B cell (primary cell): Measurements from ENCODE around the gene CMTM5.

Source experiments
- EZH2 ChIP-seq: IDR thresholded peaks from 2 replicates; pipeline ENCODE4 v1.6.1; 2012; ENCODE audit warnings: borderline replicate concordance, low read depth, mild to moderate bottlenecking, moderate library complexity, low read length; ENCODE audit not compliant: insufficient read depth, poor library complexity, severe bottlenecking
- TF ChIP-seq, protein P1 (sequence below): fragments of 200-600 bp; IDR thresholded peaks from one replicate; pipeline ENCODE4 v1.8.0; 2022; ENCODE audit warnings: antibody characterized with exemption, mild to moderate bottlenecking

DNA sequence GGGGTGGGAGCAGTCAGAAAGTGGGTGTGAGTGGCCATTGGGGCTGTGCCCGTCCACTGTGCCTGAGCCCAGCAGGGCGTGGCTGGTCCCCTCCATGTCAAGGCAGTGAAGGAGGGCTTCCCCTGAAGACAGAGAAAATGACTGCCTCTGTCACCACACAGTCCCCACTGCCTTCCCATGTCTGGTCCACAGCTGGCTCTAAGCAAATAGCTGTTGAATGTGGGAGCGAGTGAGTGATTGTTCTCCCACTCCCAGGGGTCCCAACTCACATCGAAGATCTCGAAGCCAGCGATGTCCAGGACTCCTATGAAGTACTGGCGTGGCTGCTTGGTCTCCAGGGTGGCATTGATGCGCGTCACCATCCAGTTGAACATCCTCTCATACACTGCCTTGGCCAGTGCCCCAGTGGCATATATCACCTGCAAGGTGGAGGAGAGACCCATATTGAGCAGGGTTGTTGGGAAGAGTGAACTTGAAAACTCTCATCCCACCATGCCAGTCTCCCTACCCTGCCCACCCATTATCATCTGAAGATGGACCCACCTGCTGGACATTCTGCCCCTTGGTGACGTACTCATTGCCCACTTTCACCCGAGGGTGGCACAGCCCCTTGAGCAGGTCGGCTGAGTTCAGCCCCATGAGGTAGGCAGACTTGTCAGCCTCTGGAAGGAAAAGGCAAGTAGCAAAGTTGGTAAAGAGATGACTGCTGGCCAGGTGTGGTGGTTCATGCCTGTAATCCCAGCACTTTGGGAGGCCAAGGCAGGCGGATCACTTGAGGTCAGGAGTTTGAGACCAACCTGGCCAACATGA lies 52.0 kb downstream of the CMTM5 start:
- TF ChIP-seq, protein P1, sequence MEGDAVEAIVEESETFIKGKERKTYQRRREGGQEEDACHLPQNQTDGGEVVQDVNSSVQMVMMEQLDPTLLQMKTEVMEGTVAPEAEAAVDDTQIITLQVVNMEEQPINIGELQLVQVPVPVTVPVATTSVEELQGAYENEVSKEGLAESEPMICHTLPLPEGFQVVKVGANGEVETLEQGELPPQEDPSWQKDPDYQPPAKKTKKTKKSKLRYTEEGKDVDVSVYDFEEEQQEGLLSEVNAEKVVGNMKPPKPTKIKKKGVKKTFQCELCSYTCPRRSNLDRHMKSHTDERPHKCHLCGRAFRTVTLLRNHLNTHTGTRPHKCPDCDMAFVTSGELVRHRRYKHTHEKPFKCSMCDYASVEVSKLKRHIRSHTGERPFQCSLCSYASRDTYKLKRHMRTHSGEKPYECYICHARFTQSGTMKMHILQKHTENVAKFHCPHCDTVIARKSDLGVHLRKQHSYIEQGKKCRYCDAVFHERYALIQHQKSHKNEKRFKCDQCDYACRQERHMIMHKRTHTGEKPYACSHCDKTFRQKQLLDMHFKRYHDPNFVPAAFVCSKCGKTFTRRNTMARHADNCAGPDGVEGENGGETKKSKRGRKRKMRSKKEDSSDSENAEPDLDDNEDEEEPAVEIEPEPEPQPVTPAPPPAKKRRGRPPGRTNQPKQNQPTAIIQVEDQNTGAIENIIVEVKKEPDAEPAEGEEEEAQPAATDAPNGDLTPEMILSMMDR, result no peak
- no peak for TF ChIP-seq EZH2
